ENCODE results near the gene UBE3B.

- no peak for TF ChIP-seq CTCF (IDR thresholded peaks at IDR 0.05; ENCODE audit: low read depth, low read length, poor library complexity, severe bottlenecking)
- TF ChIP-seq EZH2phosphoT487 (IDR thresholded peaks at IDR 0.05; ENCODE audit: borderline replicate concordance, low read length): no peak
Measured at GRCh38 chr12:109537136-109537535, 59.7 kb downstream of the UBE3B start.

All from DOHH2 (cell line).